ENCODE data around the gene RRAS.
"Not testable (repeated sequence)": the region's sequence is repeated elsewhere in the genome, so short reads cannot be mapped to it uniquely, and the experiment has no call there.

RRAS gene

DNA sequence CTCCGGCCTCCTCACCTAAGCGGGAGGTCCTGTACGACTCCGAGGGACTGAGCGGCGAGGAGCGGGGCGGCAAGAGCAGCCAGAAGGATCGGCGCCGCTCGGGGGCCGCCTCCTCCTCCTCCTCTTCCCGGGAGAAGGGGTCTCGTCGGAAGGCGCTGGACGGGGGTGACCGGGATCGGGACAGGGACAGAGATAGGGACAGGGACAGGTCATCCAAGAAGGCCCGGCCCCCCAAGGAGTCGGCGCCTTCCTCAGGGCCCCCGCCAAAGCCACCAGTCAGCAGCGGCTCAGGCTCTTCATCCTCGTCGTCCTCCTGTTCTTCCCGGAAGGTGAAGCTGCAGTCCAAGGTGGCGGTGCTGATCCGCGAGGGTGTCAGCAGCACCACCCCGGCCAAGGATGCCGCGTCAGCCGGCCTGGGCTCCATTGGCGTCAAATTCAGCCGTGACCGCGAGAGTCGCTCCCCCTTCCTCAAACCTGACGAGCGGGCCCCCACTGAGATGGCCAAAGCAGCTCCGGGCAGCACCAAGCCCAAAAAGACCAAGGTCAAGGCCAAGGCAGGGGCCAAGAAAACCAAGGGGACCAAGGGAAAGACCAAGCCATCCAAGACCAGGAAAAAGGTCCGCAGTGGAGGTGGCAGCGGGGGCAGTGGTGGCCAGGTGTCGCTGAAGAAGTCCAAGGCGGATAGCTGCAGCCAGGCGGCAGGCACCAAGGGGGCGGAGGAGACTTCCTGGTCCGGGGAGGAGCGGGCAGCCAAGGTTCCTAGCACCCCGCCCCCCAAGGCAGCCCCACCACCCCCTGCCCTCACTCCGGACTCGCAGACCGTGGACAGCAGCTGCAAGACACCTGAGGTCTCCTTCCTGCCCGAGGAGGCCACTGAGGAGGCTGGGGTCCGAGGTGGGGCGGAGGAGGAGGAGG, 12.9 kb upstream of the RRAS start:
- no peak for DNase-seq

- DNase-seq: no peak
Observed at GRCh38 chr19:49651820-49652550, 12.0 kb upstream of the RRAS start.

DNA sequence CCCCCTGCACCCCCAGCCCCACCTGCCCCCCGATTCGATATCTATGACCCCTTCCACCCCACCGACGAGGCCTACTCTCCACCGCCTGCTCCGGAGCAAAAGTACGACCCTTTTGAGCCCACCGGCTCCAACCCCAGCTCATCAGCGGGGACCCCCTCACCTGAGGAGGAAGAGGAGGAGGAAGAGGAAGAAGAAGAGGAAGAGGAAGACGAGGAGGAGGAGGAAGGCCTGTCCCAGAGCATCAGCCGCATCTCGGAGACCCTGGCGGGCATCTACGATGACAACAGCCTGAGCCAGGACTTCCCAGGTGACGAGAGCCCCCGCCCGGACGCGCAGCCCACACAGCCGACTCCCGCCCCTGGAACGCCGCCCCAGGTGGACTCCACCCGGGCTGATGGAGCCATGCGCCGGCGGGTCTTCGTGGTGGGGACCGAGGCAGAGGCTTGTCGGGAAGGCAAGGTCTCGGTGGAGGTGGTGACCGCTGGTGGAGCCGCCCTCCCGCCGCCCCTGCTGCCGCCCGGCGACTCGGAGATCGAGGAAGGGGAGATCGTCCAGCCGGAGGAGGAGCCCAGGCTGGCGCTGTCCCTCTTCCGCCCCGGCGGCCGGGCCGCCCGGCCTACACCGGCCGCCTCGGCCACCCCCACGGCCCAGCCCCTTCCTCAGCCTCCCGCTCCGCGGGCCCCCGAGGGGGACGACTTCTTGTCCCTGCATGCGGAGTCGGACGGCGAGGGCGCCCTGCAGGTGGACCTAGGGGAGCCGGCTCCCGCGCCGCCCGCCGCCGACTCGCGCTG, 11.3 kb upstream of the RRAS start:
- DNase-seq: no peak

GRCh38 chr19:49646586-49646985, 6.6 kb upstream of the RRAS start:
- no peak for DNase-seq

GRCh38 chr19:49645995-49646394, 6.1 kb upstream of the RRAS start:
- no peak for DNase-seq

- DNase-seq: no peak
Observed at GRCh38 chr19:49645592-49645991, 5.6 kb upstream of the RRAS start.

DNA sequence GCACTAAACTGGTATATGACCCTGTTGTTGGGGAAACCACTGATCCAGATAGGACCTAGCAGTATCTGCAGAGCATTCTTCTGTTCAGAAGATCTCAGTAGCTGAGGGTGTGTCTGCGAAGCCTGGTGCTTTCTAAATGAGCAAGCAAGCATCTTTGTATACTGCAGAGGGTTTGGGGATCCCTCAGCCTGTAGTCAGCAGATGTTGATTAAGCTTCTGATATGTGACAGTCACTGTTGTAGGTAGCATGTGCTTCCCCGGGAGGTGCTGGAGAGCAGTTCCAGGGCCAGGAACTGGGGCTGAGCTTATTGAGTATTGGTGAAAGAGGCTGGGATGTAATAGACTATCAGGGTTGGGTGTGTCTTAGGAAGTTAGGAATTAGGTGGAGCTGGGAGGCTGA, 3.5 kb upstream of the RRAS start:
- DNase-seq: no peak

DNA sequence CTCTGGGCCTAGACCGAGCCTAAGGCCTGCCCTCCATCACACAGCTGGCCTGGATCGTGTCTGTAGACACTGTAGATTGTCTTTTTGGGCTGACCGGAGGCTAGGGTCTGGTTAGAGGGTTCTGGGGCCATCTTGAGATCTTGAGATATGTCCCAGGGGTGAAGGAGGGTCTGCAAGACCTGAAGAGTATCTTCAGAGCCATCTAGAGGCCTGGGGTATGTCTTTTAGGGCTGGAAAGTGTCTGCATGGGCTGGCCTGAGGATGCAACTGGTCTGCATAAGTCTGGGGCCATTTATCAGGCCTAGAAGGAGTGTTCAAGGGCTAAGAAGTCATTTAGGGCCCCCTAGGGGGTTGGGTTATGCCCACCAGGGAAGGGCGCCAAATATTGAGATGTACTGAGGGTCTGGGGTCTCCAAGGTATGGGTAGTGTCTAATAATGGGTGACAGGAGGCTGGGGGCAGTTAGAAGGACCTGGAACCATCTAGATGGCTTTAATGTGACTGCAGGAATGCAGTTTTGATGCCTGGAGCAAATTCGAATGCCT, 2.6 kb upstream of the RRAS start:
- DNase-seq: no peak

DNA sequence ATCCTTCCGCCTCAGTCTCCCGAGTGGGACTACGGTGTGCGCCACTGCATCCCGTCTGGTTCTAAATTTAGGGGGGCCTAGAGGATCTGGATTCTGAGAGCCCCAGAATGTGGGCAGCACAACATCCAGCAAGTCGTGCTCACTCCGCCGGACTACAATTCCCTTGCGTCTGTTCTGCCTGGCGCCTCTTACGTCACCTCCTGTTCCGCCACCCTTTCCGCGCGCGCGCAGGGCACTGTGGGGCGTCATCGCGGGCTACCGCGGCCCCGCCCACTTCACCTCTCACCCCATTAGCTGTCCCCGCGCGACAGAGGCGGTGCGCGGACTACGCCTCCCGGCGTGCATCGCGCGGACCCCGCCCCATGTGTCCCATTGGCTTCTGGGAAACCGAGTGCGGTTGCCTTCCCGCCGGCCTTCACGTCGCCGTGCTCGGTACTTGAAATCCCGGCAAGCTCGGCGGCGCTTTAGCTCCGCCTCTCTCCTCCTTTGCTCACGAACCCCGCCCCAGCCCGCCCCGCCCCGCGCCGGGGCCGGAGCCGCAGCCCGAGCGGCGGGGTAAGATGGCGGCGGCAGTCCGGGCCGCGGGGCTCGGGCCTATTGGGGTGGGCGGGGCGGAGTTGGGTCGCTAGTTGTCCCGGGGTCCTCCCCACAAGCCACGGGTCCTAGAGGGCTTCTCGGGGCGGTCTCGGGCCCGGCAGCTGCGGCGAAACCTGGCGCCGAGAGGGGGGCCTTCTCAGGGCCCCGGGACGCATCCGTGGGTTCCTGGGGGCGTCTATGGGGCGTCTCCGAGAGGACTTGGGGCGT, 1.9 kb upstream of the RRAS start, which contains the start of gene SCAF1:
Gene SCAF1 (plus strand): TSS at position 522 of the 804 bp plus-strand sequence. CDS start 2,818 bp downstream, outside the sequence.
- DNase-seq: peak; percentile 100

GRCh38 chr19:49639401-49640112, 386 bp downstream of the RRAS start:
- no peak for DNase-seq

DNA sequence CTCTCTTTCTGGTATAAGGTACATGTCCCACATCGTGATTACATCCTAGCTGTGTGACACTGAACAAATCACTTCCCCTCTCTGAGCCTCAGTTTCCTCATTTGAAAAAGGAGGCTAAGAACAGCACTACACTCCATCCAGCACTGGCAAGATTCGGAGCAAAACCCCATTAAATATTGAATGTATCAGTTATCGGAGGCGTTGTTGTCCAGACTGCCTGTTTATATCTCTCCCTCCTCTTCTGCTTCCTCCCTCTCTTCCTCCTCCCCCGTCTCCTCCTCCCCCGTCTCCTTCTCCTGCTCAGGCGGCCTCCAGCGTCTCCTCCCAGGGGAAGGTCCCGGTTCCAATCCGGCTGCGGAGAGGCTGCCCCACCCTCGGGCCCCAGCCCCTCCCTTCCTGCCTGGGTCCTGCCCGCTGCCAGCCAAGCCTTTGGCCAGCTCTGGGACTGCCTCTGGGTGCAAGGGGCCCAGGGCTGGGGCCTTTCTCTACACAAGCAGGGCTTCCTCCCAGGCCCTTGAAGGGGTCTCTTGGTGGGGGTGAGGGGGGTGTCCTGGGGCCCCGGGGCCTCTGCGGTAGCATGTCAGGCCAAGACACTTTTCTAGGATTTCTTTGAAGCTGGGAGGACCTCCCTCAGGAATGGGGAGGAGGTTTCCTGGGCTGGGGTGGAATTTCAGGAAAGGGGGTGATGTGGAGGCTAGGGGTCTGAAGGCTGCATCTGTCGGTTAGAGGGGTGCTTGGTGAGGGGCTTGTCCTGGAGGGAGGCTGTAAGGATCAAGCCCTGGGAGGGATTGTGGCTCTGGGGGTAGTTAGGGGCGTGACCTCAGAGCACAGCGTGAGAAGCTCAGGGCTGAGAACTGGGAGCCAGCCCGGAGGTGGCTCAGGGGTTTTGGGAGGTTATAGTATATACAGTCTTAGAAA, 1.9 kb downstream of the RRAS start:
- DNase-seq: no peak

GRCh38 chr19:49636233-49636932, 3.6 kb downstream of the RRAS start:
- DNase-seq: no peak

- DNase-seq: no peak
Observed at GRCh38 chr19:49635530-49636232, 4.3 kb downstream of the RRAS start.

- not testable (repeated sequence) for DNase-seq
Observed at GRCh38 chr19:49633273-49633672, 6.7 kb downstream of the RRAS start.

DNA sequence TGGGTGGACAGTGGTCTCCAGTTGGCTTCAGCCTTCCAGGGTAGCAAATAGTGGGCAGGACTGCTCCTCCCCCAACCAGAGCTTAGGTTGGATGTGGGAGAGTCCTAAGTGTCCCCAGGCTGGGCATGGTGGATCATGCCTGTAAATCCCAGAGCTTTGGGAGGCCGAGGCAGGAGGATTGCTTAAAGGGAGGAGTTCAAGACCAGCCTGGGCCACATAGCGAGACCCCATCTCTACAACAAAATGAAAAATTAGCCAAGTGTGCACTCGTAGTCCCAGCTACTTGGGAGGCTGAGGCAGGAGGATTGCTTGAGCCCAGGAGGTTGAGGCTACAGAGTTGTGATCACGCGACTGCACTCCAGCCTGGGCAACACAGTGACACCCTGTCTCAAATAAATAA, 7.4 kb downstream of the RRAS start:
- no peak for DNase-seq

- no peak for DNase-seq
Observed at GRCh38 chr19:49631610-49632192, 8.2 kb downstream of the RRAS start.

GRCh38 chr19:49631014-49631588, 8.8 kb downstream of the RRAS start:
- DNase-seq: no peak

GRCh38 chr19:49629659-49630058, 10.3 kb downstream of the RRAS start:
- no peak for DNase-seq

Measured in MV-4-11 (cell line).